OCI-LY7 (cell line): ENCODE data around the gene PITPNM3. TPM values are rescaled to one million over a fixed set of nuclear protein-coding genes. Genes with fewer than 3 reads are reported as not detected.

Experiments
- BruUV-seq: library from RNA; stranded (reverse); fragments of 400-500 nt; replicated peaks from 2 replicates; lab custom pipeline; 2021; lab: Mats Ljungman, UMichigan
- CTCF ChIA-PET: fragments of 300-600 bp; sonication (Branson Sonifier 250); formaldehyde crosslinking; loops from one replicate; lab custom pipeline; 2022; ENCODE audit warnings: antibody characterized with exemption; ENCODE audit not compliant: unreplicated experiment; lab: Charles Lee
- POLR2A ChIA-PET: fragments of 300-600 bp; sonication (Branson Sonifier 250); formaldehyde crosslinking; loops from one replicate; lab custom pipeline; 2022; ENCODE audit warnings: antibody characterized with exemption; lab: Charles Lee
- DNase-seq: peaks from one replicate; pipeline ENCODE4 v3.0.0-alpha.2; 2015; ENCODE audit warnings: low spot score
- H2AFZ ChIP-seq: fragments of 200-600 bp; sonication (generic), shearing (Covaris generic); 2 replicates; pipeline ENCODE4 v1.6.1; 2014; ENCODE audit warnings: mild to moderate bottlenecking, antibody characterized with exemption, low read length, moderate library complexity
- H3K27ac ChIP-seq: fragments of 200-600 bp; sonication (generic); 2 replicates; pipeline ENCODE4 v1.5.1; 2014; ENCODE audit warnings: mixed run types, low read depth, mild to moderate bottlenecking, moderate library complexity, low read length, inconsistent platforms; ENCODE audit not compliant: poor library complexity, severe bottlenecking
- H3K36me3 ChIP-seq: fragments of 200-600 bp; sonication (generic); 2 replicates; pipeline ENCODE4 v1.6.1; 2014; ENCODE audit warnings: mild to moderate bottlenecking, antibody characterized with exemption, low read length, moderate library complexity, mixed read lengths; ENCODE audit not compliant: insufficient read depth
- H3K4me1 ChIP-seq: fragments of 200-600 bp; sonication (generic); 2 replicates; pipeline ENCODE4 v1.5.1; 2014; ENCODE audit warnings: mild to moderate bottlenecking, low read length; ENCODE audit not compliant: insufficient read depth, poor library complexity, severe bottlenecking
- H3K4me2 ChIP-seq: fragments of 200-600 bp; sonication (generic); 2 replicates; pipeline ENCODE4 v1.6.1; 2014; ENCODE audit warnings: mild to moderate bottlenecking, low read length
- H3K4me3 ChIP-seq: fragments of 200-600 bp; sonication (generic); 2 replicates; pipeline ENCODE4 v1.5.1; 2014; ENCODE audit warnings: mild to moderate bottlenecking, low read depth, low read length; ENCODE audit not compliant: poor library complexity, severe bottlenecking
- H3K79me2 ChIP-seq: fragments of 200-600 bp; sonication (generic); 2 replicates; pipeline ENCODE4 v1.6.1; 2016; ENCODE audit warnings: low read depth, mild to moderate bottlenecking, low read length, moderate library complexity, mixed read lengths; ENCODE audit not compliant: insufficient read depth
- H3K9me2 ChIP-seq: fragments of 200-600 bp; sonication (generic); 2 replicates; pipeline ENCODE4 v1.6.1; 2016; ENCODE audit warnings: mild to moderate bottlenecking, low read length, mixed read lengths; ENCODE audit not compliant: insufficient read depth
- H3K9me3 ChIP-seq: fragments of 200-600 bp; sonication (generic); 2 replicates; pipeline ENCODE4 v1.6.1; 2014; ENCODE audit warnings: mild to moderate bottlenecking, mixed run types, low read length, mixed read lengths
- H4K20me1 ChIP-seq: fragments of 200-600 bp; sonication (generic); 2 replicates; pipeline ENCODE4 v1.6.1; 2014; ENCODE audit warnings: mild to moderate bottlenecking, antibody characterized with exemption, low read length, moderate library complexity, mixed read lengths; ENCODE audit not compliant: insufficient read depth
- EZH2phosphoT487 ChIP-seq: fragments of 200-600 bp; sonication (generic); IDR thresholded peaks from 2 replicates; pipeline ENCODE4 v1.6.1; 2018; ENCODE audit warnings: low read depth, borderline replicate concordance, mild to moderate bottlenecking, mixed run types, antibody characterized with exemption, low read length, moderate library complexity, mixed read lengths
- intact Hi-C: fragments of 100-400 bp; cut with micrococcal nuclease; formaldehyde crosslinking; loops from one replicate; pipeline ENCODE4 v1.10.0; 2022; ENCODE audit not compliant: unreplicated experiment
- total RNA-seq, 2 experiments: library from RNA; depleted of rRNA in 1 of 2; stranded (reverse); fragments of >200 nt in 1 of 2; shearing (Covaris generic) in 1 of 2; gene quantifications; 2 replicates each; pipeline ENCODE4 v1.2.3, GENCODE V29; 2014 to 2022
- TF ChIP-seq, protein P1 (sequence below): fragments of 200-600 bp; sonication (generic); conservative IDR thresholded peaks from 2 replicates; pipeline ENCODE4 v1.5.1; 2014; ENCODE audit warnings: mild to moderate bottlenecking, antibody characterized with exemption, low read length, moderate library complexity, mixed read lengths

Gene PITPNM3
- total RNA-seq, 2 experiments from 2014 or later, result 0.76 to 1.6 TPM

DNA sequence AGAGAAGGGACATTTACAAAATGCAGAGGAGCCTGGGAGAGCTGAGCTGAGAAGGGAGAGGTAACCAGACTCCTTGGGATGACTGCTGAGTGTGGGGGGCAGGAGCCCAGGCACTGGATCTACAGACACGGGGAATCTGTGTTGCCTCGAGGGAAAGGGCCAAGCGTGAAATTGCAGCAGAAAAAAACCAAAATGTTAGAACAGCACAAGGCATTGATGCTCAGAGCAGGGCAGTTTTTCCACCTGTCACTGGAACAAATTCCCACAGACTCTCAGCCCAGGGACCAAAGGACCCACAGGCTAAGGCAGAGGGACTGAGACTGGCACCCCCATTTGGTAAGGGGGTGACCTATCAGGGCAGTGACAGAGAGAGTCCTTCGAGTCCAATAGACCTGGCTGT, 2.0 kb downstream of the PITPNM3 start:
- CTCF ChIA-PET, result no interaction called here
- H3K9me2 ChIP-seq, result no peaks in the 10 kb centered on the region
- H3K4me2 ChIP-seq, result no peak overlapping the region
- no peaks in the 10 kb centered on the region for H3K79me2 ChIP-seq
- POLR2A ChIA-PET, result no interaction called here
- DNase-seq, result no peak
- no peak overlapping the region for H3K4me3 ChIP-seq
- H3K9me3 ChIP-seq, result no peaks in the 10 kb centered on the region
- no peaks in the 10 kb centered on the region for H3K4me1 ChIP-seq
- H3K36me3 ChIP-seq, result no peaks in the 10 kb centered on the region
- H3K27ac ChIP-seq, result no peak overlapping the region
- TF ChIP-seq EZH2phosphoT487, result no peak
- TF ChIP-seq, protein P1, sequence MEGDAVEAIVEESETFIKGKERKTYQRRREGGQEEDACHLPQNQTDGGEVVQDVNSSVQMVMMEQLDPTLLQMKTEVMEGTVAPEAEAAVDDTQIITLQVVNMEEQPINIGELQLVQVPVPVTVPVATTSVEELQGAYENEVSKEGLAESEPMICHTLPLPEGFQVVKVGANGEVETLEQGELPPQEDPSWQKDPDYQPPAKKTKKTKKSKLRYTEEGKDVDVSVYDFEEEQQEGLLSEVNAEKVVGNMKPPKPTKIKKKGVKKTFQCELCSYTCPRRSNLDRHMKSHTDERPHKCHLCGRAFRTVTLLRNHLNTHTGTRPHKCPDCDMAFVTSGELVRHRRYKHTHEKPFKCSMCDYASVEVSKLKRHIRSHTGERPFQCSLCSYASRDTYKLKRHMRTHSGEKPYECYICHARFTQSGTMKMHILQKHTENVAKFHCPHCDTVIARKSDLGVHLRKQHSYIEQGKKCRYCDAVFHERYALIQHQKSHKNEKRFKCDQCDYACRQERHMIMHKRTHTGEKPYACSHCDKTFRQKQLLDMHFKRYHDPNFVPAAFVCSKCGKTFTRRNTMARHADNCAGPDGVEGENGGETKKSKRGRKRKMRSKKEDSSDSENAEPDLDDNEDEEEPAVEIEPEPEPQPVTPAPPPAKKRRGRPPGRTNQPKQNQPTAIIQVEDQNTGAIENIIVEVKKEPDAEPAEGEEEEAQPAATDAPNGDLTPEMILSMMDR, result no peak
- no peak overlapping the region for H2AFZ ChIP-seq
- H4K20me1 ChIP-seq, result no peaks in the 10 kb centered on the region
- intact Hi-C loops, result no loop called here
- BruUV-seq, result no TSS peak

DNA sequence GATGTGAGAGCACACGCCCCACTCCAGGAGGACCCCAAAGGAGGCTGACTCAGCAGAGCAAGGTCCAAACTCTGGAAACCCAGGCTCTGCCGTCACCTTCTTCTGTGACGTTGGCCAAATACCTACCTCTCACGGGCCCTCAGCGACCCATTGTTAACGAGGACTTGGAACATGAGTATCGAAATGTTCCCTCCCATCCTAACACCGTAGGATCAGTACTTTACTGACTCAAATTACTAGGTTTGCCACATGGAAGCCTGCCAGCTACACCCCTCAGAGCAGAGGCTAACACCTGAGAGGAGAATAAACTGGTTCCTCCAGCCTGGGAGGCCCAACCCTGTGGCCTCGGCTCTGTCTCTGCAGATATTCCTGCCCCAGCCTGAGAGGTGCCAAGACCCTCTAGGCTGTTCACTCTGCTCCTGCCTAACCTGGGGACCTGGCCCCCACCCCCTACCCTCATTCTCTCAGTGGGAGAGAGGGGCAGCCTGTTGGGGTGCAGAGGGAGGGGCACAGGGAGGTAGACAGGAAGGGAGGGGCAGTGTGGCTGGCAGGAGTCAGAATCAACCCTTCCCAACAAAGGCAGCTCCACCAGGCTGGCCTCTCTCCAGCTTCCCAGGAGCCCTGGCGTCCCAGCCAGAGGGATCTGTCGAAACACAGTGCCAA, 4.4 kb downstream of the PITPNM3 start:
- Histone ChIP-seq H3K27ac (no peak overlapping the region), H3K4me3 (no peak overlapping the region), H3K79me2 (no peaks in the 10 kb centered on the region), H3K9me3 (no peaks in the 10 kb centered on the region), H3K4me2 (no peak overlapping the region), H2AFZ (no peak overlapping the region), H3K4me1 (peaks cover 11% of the 10 kb centered on the region), H3K9me2 (no peaks in the 10 kb centered on the region), H4K20me1 (no peaks in the 10 kb centered on the region), H3K36me3 (no peaks in the 10 kb centered on the region)
- POLR2A ChIA-PET, result no interaction called here
- DNase-seq, result no peak
- TF ChIP-seq, protein P1, result no peak
- TF ChIP-seq EZH2phosphoT487, result no peak
- CTCF ChIA-PET, result no interaction called here
- no TSS peak for BruUV-seq
- intact Hi-C loops, result no loop called here

DNA sequence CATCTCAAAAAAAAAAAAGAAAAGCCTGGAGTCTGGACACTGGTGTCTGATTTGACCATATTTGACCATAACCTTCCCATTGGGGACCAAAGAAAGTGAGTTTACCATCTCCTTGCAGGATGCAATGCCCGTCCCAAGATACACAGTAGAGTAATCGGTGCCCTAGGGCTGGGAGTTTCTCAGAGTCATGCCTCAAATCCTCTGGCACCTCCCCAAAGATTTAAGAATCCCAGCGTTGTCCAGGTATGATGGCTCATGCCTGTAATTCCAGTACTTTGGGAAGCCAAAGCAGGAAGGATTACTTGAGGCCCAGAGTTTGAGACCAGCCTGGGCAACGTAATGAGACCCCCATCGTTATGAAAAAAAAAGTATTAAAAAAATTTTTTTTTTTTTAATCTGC, 5.0 kb downstream of the PITPNM3 start:
- DNase-seq, result no peak
- H3K79me2 ChIP-seq, result no peaks in the 10 kb centered on the region
- H3K4me2 ChIP-seq, result no peak overlapping the region
- intact Hi-C loops, result no loop called here
- H4K20me1 ChIP-seq, result no peaks in the 10 kb centered on the region
- peaks cover 11% of the 10 kb centered on the region for H3K4me1 ChIP-seq
- no peaks in the 10 kb centered on the region for H3K36me3 ChIP-seq
- no peak overlapping the region for H2AFZ ChIP-seq
- no peak overlapping the region for H3K4me3 ChIP-seq
- no peaks in the 10 kb centered on the region for H3K9me2 ChIP-seq
- CTCF ChIA-PET, result no interaction called here
- TF ChIP-seq, protein P1, result no peak
- TF ChIP-seq EZH2phosphoT487, result no peak
- no peaks in the 10 kb centered on the region for H3K9me3 ChIP-seq
- BruUV-seq, result no TSS peak
- H3K27ac ChIP-seq, result no peak overlapping the region
- POLR2A ChIA-PET, result interaction anchor here (0.7 kb wide), 1 partner anchor 45 kb away, joined by 3 read pairs; no protein-coding TSS in a partner anchor
